NOMO-1 treated with DMSO at 0.1 percent for 48 hours (cell line): Measurements from ENCODE around the gene TRIM47.

Source experiments
- DNase-seq: peaks from one replicate; lab custom pipeline; 2025; ENCODE audit not compliant: unreplicated experiment; lab: John Stamatoyannopoulos, UW

The TRIM47 gene

GRCh38 chr17:75848523-75849278 is 29.7 kb downstream of the TRIM47 start:
- peak; percentile 58 for DNase-seq

GRCh38 chr17:75847614-75848522 is 30.5 kb downstream of the TRIM47 start:
- no peak for DNase-seq

GRCh38 chr17:75846692-75847613 is 31.4 kb downstream of the TRIM47 start:
- no peak for DNase-seq

GRCh38 chr17:75845933-75846691 is 32.3 kb downstream of the TRIM47 start:
- DNase-seq, result no peak

- DNase-seq, result peak; percentile 51
Measured at GRCh38 chr17:75845058-75845711, 33.2 kb downstream of the TRIM47 start.

- no peak for DNase-seq
Measured at GRCh38 chr17:75844530-75845057, 33.8 kb downstream of the TRIM47 start.

- peak; percentile 36 for DNase-seq
Measured at GRCh38 chr17:75843577-75844529, 34.5 kb downstream of the TRIM47 start, which contains the start of gene UNC13D. Gene UNC13D, minus strand, starts transcription at chr17:75844404. Its CDS starts 67 bp downstream, at chr17:75844337.

- no peak for DNase-seq
Measured at GRCh38 chr17:75842963-75843576, 35.3 kb downstream of the TRIM47 start.

- no peak for DNase-seq
Measured at GRCh38 chr17:75842411-75842810, 36.0 kb downstream of the TRIM47 start.

- no peak for DNase-seq
Measured at GRCh38 chr17:75840799-75841164, 37.6 kb downstream of the TRIM47 start.

- no peak for DNase-seq
Measured at GRCh38 chr17:75839942-75840798, 38.2 kb downstream of the TRIM47 start.

GRCh38 chr17:75838410-75838809 is 40.0 kb downstream of the TRIM47 start:
- DNase-seq, result no peak

- DNase-seq, result no peak
Measured at GRCh38 chr17:75837899-75838298, 40.5 kb downstream of the TRIM47 start.

- no peak for DNase-seq
Measured at GRCh38 chr17:75836605-75837004, 41.8 kb downstream of the TRIM47 start.

GRCh38 chr17:75835654-75835987 is 42.8 kb downstream of the TRIM47 start:
- no peak for DNase-seq

GRCh38 chr17:75834928-75835653 is 43.3 kb downstream of the TRIM47 start:
- DNase-seq, result no peak
